GM13977 (cell line): ENCODE measurements around the gene SH3GL1.

Experiments
- DNase-seq: peaks from one replicate; pipeline ENCODE4 v3.0.0; 2012; ENCODE audit warnings: low spot score
- in situ Hi-C: fragments of 300-500 bp; cut with MboI; formaldehyde crosslinking; loops from one replicate; pipeline ENCODE4 v1.12.0; 2022; ENCODE audit warnings: low sequenced_read_pairs, low pct_unique_long_range_greater_than_20kb, mixed read lengths, inconsistent platforms; ENCODE audit not compliant: unreplicated experiment
- TF ChIP-seq, protein P1 (sequence below): IDR thresholded peaks from 2 replicates; pipeline ENCODE4 v1.5.1; 2012; ENCODE audit warnings: mild to moderate bottlenecking, control low read depth; ENCODE audit not compliant: insufficient read depth; ENCODE audit errors: extremely low read depth, missing control alignments

The SH3GL1 gene

DNA sequence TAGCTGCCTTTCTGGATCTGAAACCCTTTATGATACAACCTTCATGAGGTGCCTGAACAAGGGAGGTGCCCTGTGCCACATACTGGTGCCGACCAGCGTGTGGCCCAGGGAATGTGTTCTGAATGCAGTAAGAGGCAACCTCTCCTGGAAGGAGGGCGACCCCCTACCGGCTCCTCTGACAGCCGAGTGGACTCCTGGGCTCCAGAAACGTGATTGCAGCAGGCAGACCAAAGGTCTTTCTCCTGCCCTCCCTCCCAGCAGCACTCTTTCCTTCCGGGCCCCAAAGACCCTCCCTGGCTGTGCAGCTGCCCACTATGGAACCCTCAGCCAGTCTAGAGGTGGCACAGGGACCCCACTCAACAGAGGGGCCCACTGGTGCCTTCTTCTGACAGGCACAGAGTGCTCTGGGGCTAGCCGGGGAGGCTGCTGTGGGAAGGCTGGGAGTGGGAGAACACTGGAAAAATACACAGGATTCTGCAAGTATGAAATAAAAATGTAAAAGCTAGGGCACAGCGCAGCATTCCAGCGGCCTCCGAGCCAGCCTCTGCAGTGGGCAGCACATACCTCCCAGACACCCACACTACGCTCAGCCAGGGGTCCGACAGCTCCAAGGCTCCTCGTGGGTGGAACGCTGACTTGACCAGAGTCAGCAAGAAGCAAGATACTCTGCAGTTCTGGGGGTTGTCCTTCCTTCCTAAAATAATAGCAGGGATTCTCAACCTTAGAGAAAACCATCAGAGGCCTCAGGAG, 14.9 kb downstream of the SH3GL1 start:
- TF ChIP-seq, protein P1, sequence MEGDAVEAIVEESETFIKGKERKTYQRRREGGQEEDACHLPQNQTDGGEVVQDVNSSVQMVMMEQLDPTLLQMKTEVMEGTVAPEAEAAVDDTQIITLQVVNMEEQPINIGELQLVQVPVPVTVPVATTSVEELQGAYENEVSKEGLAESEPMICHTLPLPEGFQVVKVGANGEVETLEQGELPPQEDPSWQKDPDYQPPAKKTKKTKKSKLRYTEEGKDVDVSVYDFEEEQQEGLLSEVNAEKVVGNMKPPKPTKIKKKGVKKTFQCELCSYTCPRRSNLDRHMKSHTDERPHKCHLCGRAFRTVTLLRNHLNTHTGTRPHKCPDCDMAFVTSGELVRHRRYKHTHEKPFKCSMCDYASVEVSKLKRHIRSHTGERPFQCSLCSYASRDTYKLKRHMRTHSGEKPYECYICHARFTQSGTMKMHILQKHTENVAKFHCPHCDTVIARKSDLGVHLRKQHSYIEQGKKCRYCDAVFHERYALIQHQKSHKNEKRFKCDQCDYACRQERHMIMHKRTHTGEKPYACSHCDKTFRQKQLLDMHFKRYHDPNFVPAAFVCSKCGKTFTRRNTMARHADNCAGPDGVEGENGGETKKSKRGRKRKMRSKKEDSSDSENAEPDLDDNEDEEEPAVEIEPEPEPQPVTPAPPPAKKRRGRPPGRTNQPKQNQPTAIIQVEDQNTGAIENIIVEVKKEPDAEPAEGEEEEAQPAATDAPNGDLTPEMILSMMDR, result no peak
- in situ Hi-C loops, result no loop called here
- no peak for DNase-seq

DNA sequence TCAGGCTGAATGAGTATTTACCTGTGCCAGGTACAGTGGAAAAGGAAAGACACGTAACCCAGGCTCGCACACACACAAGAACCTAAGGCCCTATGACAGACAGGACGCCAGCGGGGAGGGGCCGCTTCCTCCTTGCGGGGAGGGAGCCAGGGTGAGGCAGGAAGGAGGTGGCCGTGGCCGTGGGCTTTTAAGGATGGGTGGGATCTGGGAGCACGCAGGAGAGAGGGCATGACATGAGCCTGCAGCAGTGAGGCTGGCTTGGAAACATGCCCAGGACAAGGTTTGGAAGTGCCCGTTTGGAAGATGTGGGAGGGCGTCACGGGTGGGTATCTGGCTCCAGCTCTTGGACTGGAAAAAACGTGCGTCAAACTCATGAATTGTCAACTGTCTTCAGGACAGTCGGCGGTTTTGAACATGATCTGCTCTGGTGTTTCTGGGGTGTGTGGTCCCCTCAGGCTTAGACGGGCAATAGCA, 20.1 kb downstream of the SH3GL1 start:
- no peak for DNase-seq
- TF ChIP-seq, protein P1, result no peak
- in situ Hi-C loops, result no loop called here

DNA sequence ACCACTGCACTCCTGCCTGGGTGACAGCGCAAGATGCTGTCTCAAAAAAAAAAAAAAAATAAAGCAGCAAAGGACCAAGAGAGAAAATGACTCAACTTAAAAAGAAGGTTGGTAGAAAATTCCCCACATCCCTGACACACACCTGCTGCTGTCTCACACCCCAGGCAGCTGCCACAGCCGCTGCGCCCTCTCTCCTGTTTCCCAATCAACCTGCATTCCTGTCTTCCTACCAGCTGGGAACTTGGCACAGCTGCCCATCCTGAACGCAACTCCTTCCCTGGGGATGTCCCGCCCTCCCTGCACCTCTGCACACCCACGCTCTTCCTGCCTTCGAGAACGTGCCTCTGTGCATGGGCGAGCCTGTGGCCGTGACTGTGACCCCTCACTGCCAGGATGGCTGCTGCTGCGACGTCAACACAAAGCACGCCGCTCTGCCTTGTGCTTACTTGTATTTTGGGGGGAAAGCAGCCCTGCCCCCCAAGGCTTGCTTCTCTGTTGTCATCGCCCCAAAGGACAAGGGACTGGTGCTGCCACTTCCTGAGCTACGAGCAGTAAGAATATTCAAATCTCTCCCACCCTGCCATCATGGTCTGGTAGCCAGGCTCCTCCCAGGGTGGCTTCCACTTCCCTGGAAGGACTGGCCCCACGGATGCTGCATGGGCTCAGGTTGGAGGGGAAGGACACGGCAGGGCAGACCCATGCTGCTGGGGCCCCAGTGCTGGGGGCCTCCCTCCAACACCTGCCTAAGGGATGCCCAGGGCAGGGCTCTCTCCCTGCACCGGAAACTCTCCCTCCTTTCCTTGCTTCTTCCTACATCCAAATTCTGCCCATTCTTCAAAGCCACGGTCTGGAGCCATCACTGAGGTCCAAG, 20.7 kb downstream of the SH3GL1 start:
- DNase-seq, result no peak
- TF ChIP-seq, protein P1, result no peak
- in situ Hi-C loops, result no loop called here

DNA sequence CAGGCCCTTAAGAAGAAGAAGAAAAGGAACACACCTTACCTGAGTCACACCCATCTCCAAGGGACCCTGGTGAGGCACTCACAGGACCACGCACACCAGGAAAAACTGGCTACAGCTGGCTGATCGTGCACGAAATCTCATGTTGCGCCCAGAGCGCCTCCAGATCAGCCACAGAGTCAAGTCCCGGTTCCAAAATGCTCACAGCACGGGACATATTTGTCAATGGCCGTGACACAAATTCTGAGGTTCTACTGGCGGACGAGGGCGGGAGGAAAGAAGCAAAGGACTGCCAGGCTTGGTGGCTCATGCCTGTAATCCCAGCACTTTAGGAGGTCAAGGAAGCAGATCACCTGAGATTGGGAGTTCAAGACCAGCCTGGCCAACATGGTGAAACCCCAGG, 21.5 kb downstream of the SH3GL1 start:
- no peak for DNase-seq
- TF ChIP-seq, protein P1, result no peak
- in situ Hi-C loops, result no loop called here

DNA sequence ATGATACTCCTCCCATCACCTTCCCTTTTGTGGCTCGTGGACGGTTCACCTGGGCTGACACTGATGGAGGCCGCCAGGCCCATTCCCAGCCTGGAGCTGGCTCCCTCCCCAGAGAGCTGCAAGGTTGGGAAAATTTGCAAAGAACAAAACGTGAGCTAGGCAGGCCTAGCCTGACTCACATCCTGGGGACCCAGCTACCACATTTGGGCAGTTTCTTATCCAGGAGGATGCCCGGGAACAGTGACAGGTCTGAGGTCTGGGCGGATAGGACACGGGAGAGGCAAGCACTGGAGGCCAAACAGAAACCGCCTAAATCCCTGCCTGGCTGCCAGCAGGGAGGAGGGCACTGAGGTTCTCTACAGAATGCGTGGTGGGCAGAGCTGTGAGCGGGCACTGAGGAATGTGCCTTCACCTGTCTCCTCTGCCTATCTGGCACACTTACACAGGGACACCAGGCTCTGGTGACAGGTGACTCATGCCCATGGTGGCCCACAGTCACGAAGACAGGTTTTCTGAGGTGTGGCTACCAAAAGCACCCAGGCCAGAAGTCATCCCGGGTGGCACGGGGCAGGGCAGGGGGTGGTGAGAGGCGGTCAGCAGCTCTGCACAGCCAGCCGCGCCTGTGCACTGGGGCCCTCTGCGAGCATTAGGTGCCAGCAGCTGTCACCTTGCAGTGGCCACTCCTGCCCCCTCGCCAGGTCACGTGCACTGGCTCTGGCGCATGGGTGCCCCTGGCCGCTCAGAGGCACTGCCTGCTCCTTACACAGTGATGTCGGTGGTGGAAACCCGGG, 23.2 kb downstream of the SH3GL1 start:
- in situ Hi-C loops, result no loop called here
- TF ChIP-seq, protein P1, result no peak
- no peak for DNase-seq

DNA sequence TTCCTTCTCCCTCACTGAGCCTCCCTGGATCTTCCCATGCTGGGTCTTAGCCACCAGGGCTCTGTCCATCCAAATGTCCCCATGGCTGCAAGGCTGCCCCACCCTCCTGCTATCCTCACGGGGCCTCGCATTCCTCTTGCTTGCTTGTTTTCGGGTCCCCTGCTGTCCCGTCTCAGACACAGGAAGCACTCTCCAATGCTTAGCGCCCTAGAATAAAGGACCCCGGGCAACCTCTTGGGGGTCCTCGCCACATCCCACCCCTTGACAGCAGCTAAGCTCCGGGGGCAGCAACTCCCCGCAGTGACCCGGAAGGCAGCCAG, 23.7 kb downstream of the SH3GL1 start:
- in situ Hi-C loops, result no loop called here
- TF ChIP-seq, protein P1, result no peak
- no peak for DNase-seq
